ENCODE results near the gene RIPOR3. TPM values are rescaled to one million over a fixed set of nuclear protein-coding genes. Genes with fewer than 3 reads are reported as not detected.

RIPOR3 gene
- total and polyA plus RNA-seq, 9 of the 15 experiments (the other 6 are each of a cell fraction or from before 2014, with no cell fraction given), result 3.3 to 62.7 (median 21.4) TPM

- POLR2A ChIA-PET, result interaction anchor here (0.5 to 2.8 kb wide), 6 partner anchors 9 to 543 kb away, joined by 3 to 10 read pairs (median 3); partner anchors contain the start of gene CEBPB
- TF ChIP-seq GMEB1 (CRISPR knock-in tag; IDR thresholded peaks at IDR 0.05), result no peak
- TF ChIP-seq ATF3 (IDR thresholded peaks at IDR 0.05), result 0 out of 2 replicates have a peak, but pooled peaks have one; percentile 12
- TF ChIP-seq ATF3 (CRISPR knock-in tag; conservative IDR thresholded peaks at IDR 0.05), result no peak
- peak; percentile 56; the same call in 1 of the 2 replicates for TF ChIP-seq C11orf30 (IDR thresholded peaks at IDR 0.05; ENCODE audit: low read depth)
- peak; percentile 27; the same call in 1 of the 2 replicates for TF ChIP-seq POLR2H (tag; IDR thresholded peaks at IDR 0.05; ENCODE audit: low read depth)
- no peak for TF ChIP-seq BCL6 (CRISPR knock-in tag; IDR thresholded peaks at IDR 0.05)
- no peak for TF ChIP-seq CEBPG (CRISPR knock-in tag; IDR thresholded peaks at IDR 0.05)
- TF ChIP-seq CEBPG (tag; conservative IDR thresholded peaks at IDR 0.05 in 1 of 2, IDR thresholded peaks at IDR 0.05 in 1 of 2), result peak; percentile 61 to 87; a peak in 2 of 4 replicates
- no peak for TF ChIP-seq POLR2G (IDR thresholded peaks at IDR 0.05; ENCODE audit: low read depth, low read length)
- TF ChIP-seq KLF1 (tag; IDR thresholded peaks at IDR 0.05), result no peak
- no peak for TF ChIP-seq SMARCC2 (IDR thresholded peaks at IDR 0.05; ENCODE audit: low read depth)
- TF ChIP-seq EWSR1 (IDR thresholded peaks at IDR 0.05; ENCODE audit: borderline replicate concordance, low read depth, partially characterized antibody), result peak; percentile 78
- peak; percentile 81 for TF ChIP-seq ZNF316 (IDR thresholded peaks at IDR 0.05)
- peak; percentile 30; the same call in 1 of the 2 replicates for TF ChIP-seq MAFG (tag; conservative IDR thresholded peaks at IDR 0.05)
- TF ChIP-seq, protein P1, sequence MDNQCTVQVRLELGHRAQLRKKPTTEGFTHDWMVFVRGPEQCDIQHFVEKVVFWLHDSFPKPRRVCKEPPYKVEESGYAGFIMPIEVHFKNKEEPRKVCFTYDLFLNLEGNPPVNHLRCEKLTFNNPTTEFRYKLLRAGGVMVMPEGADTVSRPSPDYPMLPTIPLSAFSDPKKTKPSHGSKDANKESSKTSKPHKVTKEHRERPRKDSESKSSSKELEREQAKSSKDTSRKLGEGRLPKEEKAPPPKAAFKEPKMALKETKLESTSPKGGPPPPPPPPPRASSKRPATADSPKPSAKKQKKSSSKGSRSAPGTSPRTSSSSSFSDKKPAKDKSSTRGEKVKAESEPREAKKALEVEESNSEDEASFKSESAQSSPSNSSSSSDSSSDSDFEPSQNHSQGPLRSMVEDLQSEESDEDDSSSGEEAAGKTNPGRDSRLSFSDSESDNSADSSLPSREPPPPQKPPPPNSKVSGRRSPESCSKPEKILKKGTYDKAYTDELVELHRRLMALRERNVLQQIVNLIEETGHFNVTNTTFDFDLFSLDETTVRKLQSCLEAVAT (IDR thresholded peaks at IDR 0.05), result no peak
- no peak for TF ChIP-seq RFX5 (IDR thresholded peaks at IDR 0.05; ENCODE audit: low read depth, low read length)
- peak; percentile 80 for TF ChIP-seq CEBPB (tag; IDR thresholded peaks at IDR 0.05)
- TF ChIP-seq NONO (IDR thresholded peaks at IDR 0.05; ENCODE audit: low read depth in 2 of 2, low read length in 1 of 2), result no peak
Observed at GRCh38 chr20:50733644-50734349, 42.5 kb upstream of the RIPOR3 start.

More at GRCh38 chr20:50733644-50734349, 42.5 kb upstream of the RIPOR3 start:
- in situ Hi-C loops (cut with MboI) (loop anchor here (10.0 kb wide), 1 partner anchor 249 kb away; no protein-coding TSS in a partner anchor), intact Hi-C loops (cut with micrococcal nuclease) (loop anchor here (5.0 kb wide), 1 partner anchor 41 kb away; the partner anchor contains the start of gene RIPOR3)
- Histone ChIP-seq H3K9me3 (replicated peaks; ENCODE audit: control insufficient read depth, insufficient read depth, low read depth, low read length) (no peaks in the 10 kb centered on the region), H3K9me1 (ENCODE audit: control insufficient read depth, insufficient read depth, low read length) (no peaks in the 10 kb centered on the region), H3K36me3 (ENCODE audit: control insufficient read depth, insufficient read depth, low read length) (peaks cover 30% of the 10 kb centered on the region), H3K27ac (ENCODE audit: extremely low read depth, low read depth, low read length) (peak overlapping the region; percentile 16), H2AFZ (ENCODE audit: low read depth, low read length) (no peak overlapping the region), H3K27me3 (ENCODE audit: control insufficient read depth in 2 of 2, insufficient read depth in 2 of 2, low read length in 2 of 2) (no peaks in the 10 kb centered on the region), H3K4me2 (ENCODE audit: insufficient read depth, low read length) (peak overlapping the region; percentile 79), H3K4me3 (peak overlapping the region; percentile 89; the same call in 1 of the 2 replicates), H4K20me1 (replicated peaks; ENCODE audit: control insufficient read depth, insufficient read depth, low read length) (no peaks in the 10 kb centered on the region), H3K9ac (ENCODE audit: insufficient read depth in 1 of 2, low read depth in 2 of 2, low read length in 2 of 2) (peak overlapping the region; percentile 27 to 60), H3K79me2 (ENCODE audit: control insufficient read depth, insufficient read depth, low read length) (peaks cover 74% of the 10 kb centered on the region), H3K4me1 (replicated peaks in 1 of 2; ENCODE audit: control insufficient read depth in 2 of 2, insufficient read depth in 2 of 2, low read length in 2 of 2) (peaks cover 40 to 51% of the 10 kb centered on the region in 2 experiments)
- DNase-seq (ENCODE audit: extremely low read depth in 1 of 4, low spot score in 3 of 4), result no peak
- ATAC-seq, result no peak
- no peak for FAIRE-seq
- WGBS (ENCODE audit: insufficient coverage, low coverage, missing lambda C conversion rate), result 11% methylated on average over 1 of the region's 1 CpG
- CTCF ChIA-PET (ENCODE audit: low intra/inter-chr PET ratio), result interaction anchor here (0.9 kb wide), 1 partner anchor 54 kb away, joined by 3 read pairs; no protein-coding TSS in a partner anchor
- no TSS peak for BruUV-seq (replicated peaks)

Data from K562 (cell line).